HG03095 (cell line): ENCODE data around the gene PHKG1.
"Not testable (repeated sequence)": the region's sequence is repeated elsewhere in the genome, so short reads cannot be mapped to it uniquely, and the experiment has no call there.

ENCODE experiments used
- ATAC-seq: cut with Tn5 transposase; IDR thresholded peaks from one replicate; pipeline ENCODE4 v1.9.1; 2021; ENCODE audit warnings: moderate library complexity; ENCODE audit not compliant: unreplicated experiment

Gene PHKG1

DNA sequence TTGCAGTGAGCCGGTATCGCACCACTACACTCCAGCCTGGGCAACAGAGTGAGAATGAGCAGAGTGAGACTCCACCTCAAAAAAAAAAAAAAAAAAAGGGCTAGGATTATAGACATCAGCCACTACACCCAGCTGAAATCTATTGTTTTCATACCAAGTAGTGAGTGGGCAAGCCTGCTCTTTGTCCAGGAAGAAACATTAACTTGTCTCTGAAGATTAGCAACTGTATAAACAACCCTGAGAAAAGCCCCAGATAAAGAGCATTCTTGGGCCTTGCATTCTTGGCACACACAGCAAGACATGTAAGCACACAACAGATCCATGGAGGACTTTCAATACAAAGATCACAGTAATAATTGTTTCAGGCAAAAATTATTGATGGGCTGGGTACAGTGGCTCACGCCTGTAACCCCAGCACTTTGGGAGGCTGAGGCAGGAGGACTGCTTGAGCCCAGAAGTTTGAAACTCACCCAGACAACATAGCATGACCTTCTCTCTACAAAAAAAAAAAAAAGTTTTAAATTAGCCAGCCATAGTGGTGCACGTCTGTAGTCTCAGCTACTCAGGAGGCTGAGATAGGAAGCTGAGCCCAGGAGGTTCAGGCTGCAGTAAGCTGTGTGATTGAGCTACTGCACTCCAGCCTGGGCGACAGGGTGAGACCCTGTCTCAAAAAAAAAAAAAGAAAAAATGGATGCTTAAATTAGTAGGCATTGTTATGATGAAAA is 45.9 kb downstream of the PHKG1 start:
- no peak for ATAC-seq

GRCh38 chr7:56045758-56046157 is 47.0 kb downstream of the PHKG1 start:
- ATAC-seq: not testable (repeated sequence)

GRCh38 chr7:56040730-56041129 is 52.0 kb downstream of the PHKG1 start:
- no peak for ATAC-seq

GRCh38 chr7:56033671-56034432 is 58.9 kb downstream of the PHKG1 start:
- peak; percentile 92 for ATAC-seq

DNA sequence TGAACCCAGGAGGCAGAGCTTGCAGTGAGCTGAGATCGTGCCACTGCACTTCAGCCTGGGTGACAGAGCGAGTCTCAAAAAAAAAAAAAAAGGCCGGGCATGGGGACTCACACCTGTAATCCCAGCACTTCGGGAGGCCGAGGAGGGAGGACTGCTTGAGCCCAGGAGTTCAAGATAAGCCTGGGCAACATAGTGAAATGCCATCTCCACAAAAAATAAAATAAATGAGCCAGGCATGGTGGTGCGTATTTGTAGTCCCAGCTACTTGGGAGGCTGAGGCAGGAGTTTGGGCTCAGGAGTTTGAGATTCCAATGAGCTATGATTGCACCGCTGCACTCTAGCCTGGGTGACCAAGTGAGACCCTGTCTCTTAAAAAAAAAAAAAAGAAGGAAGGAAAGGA is 60.2 kb downstream of the PHKG1 start:
- not testable (repeated sequence) for ATAC-seq

- ATAC-seq: not testable (repeated sequence)
Measured at GRCh38 chr7:56031556-56031955, 61.2 kb downstream of the PHKG1 start.

GRCh38 chr7:56030340-56030739 is 62.4 kb downstream of the PHKG1 start:
- no peak for ATAC-seq
